Caco-2 (cell line): ENCODE measurements around the gene EFCAB5. TPM values are rescaled to one million over a fixed set of nuclear protein-coding genes. Genes with fewer than 3 reads are reported as not detected.
"Not testable (repeated sequence)": the region's sequence is repeated elsewhere in the genome, so short reads cannot be mapped to it uniquely, and the experiment has no call there.

Experiments used
- BruUV-seq: library from RNA; stranded (reverse); fragments of 400-500 nt; replicated peaks from 2 replicates; lab custom pipeline; 2021; lab: Mats Ljungman, UMichigan
- CTCF ChIA-PET: fragments of 300-600 bp; sonication (Branson Sonifier 250); formaldehyde crosslinking; loops from one replicate; lab custom pipeline; 2022; ENCODE audit warnings: antibody characterized with exemption; lab: Charles Lee
- POLR2A ChIA-PET: fragments of 300-600 bp; sonication (Branson Sonifier 250); formaldehyde crosslinking; loops from one replicate; lab custom pipeline; 2022; ENCODE audit warnings: antibody characterized with exemption; lab: Charles Lee
- DNase-seq, 2 experiments: peaks; one replicate each; pipeline versions ENCODE4 v3.0.0 to v3.0.0-alpha.2; 2020 to 2022
- H3K27me3 ChIP-seq: replicated peaks from 2 replicates; pipeline ENCODE4 v1.6.0; 2011; ENCODE audit warnings: low read length; ENCODE audit not compliant: control insufficient read depth, insufficient read depth
- H3K36me3 ChIP-seq: 2 replicates; pipeline ENCODE4 v1.5.1; 2011; ENCODE audit warnings: low read length; ENCODE audit not compliant: control insufficient read depth, insufficient read depth
- H3K4me1 ChIP-seq: fragments of 250-450 bp; sonication (Bioruptor Pico); 2 replicates; pipeline ENCODE4 v1.5.1; 2020; ENCODE audit warnings: mild to moderate bottlenecking
- H3K4me3 ChIP-seq: 2 replicates; pipeline ENCODE4 v1.5.1; 2011; ENCODE audit warnings: low read depth, mild to moderate bottlenecking, control low read depth, low read length
- H3K9me3 ChIP-seq: fragments of 250-450 bp; sonication (Bioruptor Pico); 2 replicates; pipeline ENCODE4 v1.5.1; 2020; ENCODE audit warnings: mild to moderate bottlenecking, moderate library complexity
- H3K27ac Mint-ChIP-seq: one replicate; pipeline ENCODE4 v1.8.0; 2022; ENCODE audit warnings: mixed read lengths; ENCODE audit not compliant: unreplicated experiment
- H3K27me3 Mint-ChIP-seq: one replicate; pipeline ENCODE4 v1.8.0; 2022; ENCODE audit warnings: mixed read lengths; ENCODE audit not compliant: insufficient read depth, unreplicated experiment
- H3K36me3 Mint-ChIP-seq: one replicate; pipeline ENCODE4 v1.8.0; 2022; ENCODE audit warnings: mild to moderate bottlenecking, mixed read lengths; ENCODE audit not compliant: insufficient read depth, unreplicated experiment
- H3K4me1 Mint-ChIP-seq: one replicate; pipeline ENCODE4 v1.8.0; 2022; ENCODE audit warnings: low read depth, mixed read lengths; ENCODE audit not compliant: unreplicated experiment
- H3K4me3 Mint-ChIP-seq: one replicate; pipeline ENCODE4 v1.8.0; 2022; ENCODE audit warnings: mild to moderate bottlenecking, moderate library complexity, mixed read lengths; ENCODE audit not compliant: unreplicated experiment
- H3K9me3 Mint-ChIP-seq: one replicate; pipeline ENCODE4 v1.8.0; 2022; ENCODE audit warnings: mixed read lengths; ENCODE audit not compliant: unreplicated experiment
- CTCF ChIP-seq, 2 experiments: fragments of 200-600 bp in 1 of 2; IDR thresholded peaks; 1 replicate in 1 of 2; 2 replicates in 1 of 2; pipeline versions ENCODE4 v1.5.1 to v1.8.0; 2011 to 2022; ENCODE audit warnings: antibody characterized with exemption in 1 of 2, control low read depth in 1 of 2, inconsistent platforms in 1 of 2, low read depth in 1 of 2, low read length in 1 of 2, mild to moderate bottlenecking in 1 of 2, moderate library complexity in 1 of 2; ENCODE audit not compliant: insufficient read depth in 1 of 2, severe bottlenecking in 1 of 2, unreplicated experiment in 1 of 2
- intact Hi-C: fragments of 100-400 bp; cut with micrococcal nuclease; formaldehyde crosslinking; loops from one replicate; pipeline ENCODE4 v1.10.0; 2022; ENCODE audit not compliant: unreplicated experiment
- total RNA-seq: library from RNA; stranded (reverse); gene quantifications from 2 replicates; pipeline ENCODE4 v1.2.3, GENCODE V29; 2022

The EFCAB5 gene
- total RNA-seq, 1 experiment from 2014 or later: 0.43 TPM

GRCh38 chr17:30117675-30118081 is 176.2 kb downstream of the EFCAB5 start:
- ChIA-PET CTCF (interaction anchor here (1.0 to 1.8 kb wide), 2 partner anchors 13 to 119 kb away, joined by 5 to 6 read pairs; no protein-coding TSS in a partner anchor), POLR2A (interaction anchor here (0.6 kb wide), 1 partner anchor 160 kb away, joined by 3 read pairs; no protein-coding TSS in a partner anchor)
- peaks cover 9% of the 10 kb centered on the region for H3K4me1 ChIP-seq
- H3K27me3 ChIP-seq: no peaks in the 10 kb centered on the region
- Mint-ChIP-seq H3K4me1 (peaks cover 16% of the 10 kb centered on the region), H3K4me3 (peak overlapping the region; percentile 86), H3K9me3 (no peaks in the 10 kb centered on the region), H3K27ac (peak overlapping the region; percentile 98), H3K27me3 (no peaks in the 10 kb centered on the region), H3K36me3 (peaks cover 60% of the 10 kb centered on the region)
- intact Hi-C loops: no loop called here
- no peak for TF ChIP-seq CTCF (IDR thresholded peaks at IDR 0.05; ENCODE audit: insufficient read depth in 1 of 2, low read depth in 1 of 2, low read length in 1 of 2, severe bottlenecking in 1 of 2, unreplicated experiment in 1 of 2)
- no TSS peak for BruUV-seq
- DNase-seq: no peak
- H3K36me3 ChIP-seq: no peaks in the 10 kb centered on the region
- peak overlapping the region; percentile 67 for H3K4me3 ChIP-seq
- no peaks in the 10 kb centered on the region for H3K9me3 ChIP-seq

- H3K4me1 ChIP-seq, H3K4me3 ChIP-seq, H3K36me3 ChIP-seq, CTCF ChIA-PET, DNase-seq, H3K27me3 Mint-ChIP-seq, H3K27me3 ChIP-seq, BruUV-seq, H3K9me3 Mint-ChIP-seq, H3K27ac Mint-ChIP-seq, H3K9me3 ChIP-seq, POLR2A ChIA-PET, intact Hi-C loops: not testable (repeated sequence)
- Mint-ChIP-seq H3K36me3 (peaks cover 61% of the 10 kb centered on the region), H3K4me3 (peak overlapping the region; percentile 86), H3K4me1 (peaks cover 16% of the 10 kb centered on the region)
These were observed 177.2 kb downstream of the EFCAB5 start for GRCh38 chr17:30118635-30119034.

- H3K36me3 ChIP-seq: peaks cover 1% of the 10 kb centered on the region
- POLR2A ChIA-PET: no interaction called here
- no peak overlapping the region for H3K27ac Mint-ChIP-seq
These were observed 182.9 kb downstream of the EFCAB5 start for GRCh38 chr17:30124273-30124796.

More at GRCh38 chr17:30124273-30124796, 182.9 kb downstream of the EFCAB5 start:
- DNase-seq: no peak
- no peak overlapping the region for H3K4me3 Mint-ChIP-seq
- H3K4me3 ChIP-seq: no peak overlapping the region
- TF ChIP-seq CTCF (IDR thresholded peaks at IDR 0.05; ENCODE audit: insufficient read depth in 1 of 2, low read depth in 1 of 2, low read length in 1 of 2, severe bottlenecking in 1 of 2, unreplicated experiment in 1 of 2): no peak
- no peaks in the 10 kb centered on the region for H3K9me3 Mint-ChIP-seq
- no TSS peak for BruUV-seq
- no peaks in the 10 kb centered on the region for H3K9me3 ChIP-seq
- CTCF ChIA-PET: interaction anchor here (1.3 to 3.3 kb wide), 5 partner anchors 20 to 212 kb away, joined by 3 to 19 read pairs (median 17); partner anchors contain the start of gene SLC6A4
- H3K4me1 Mint-ChIP-seq: no peaks in the 10 kb centered on the region
- H3K36me3 Mint-ChIP-seq: peaks cover 38% of the 10 kb centered on the region
- H3K4me1 ChIP-seq: no peaks in the 10 kb centered on the region
- intact Hi-C loops: loop anchor here (2.0 kb wide), 1 partner anchor 112 kb away; no protein-coding TSS in a partner anchor
- H3K27me3 ChIP-seq: no peaks in the 10 kb centered on the region
- H3K27me3 Mint-ChIP-seq: no peaks in the 10 kb centered on the region
